Endodermal cell (in vitro differentiated cells): ENCODE data around the gene TMEM108. TPM values are rescaled to one million over a fixed set of nuclear protein-coding genes. Genes with fewer than 3 reads are reported as not detected.

Experiments used
- DNase-seq: peaks from one replicate; pipeline ENCODE4 v3.0.0-alpha.2; 2017
- H3K27ac ChIP-seq: 2 replicates; pipeline ENCODE4 v1.5.1; 2013; ENCODE audit warnings: mild to moderate bottlenecking, low read depth, low read length, moderate library complexity
- H3K27me3 ChIP-seq: 2 replicates; pipeline ENCODE4 v1.6.1; 2013; ENCODE audit warnings: mild to moderate bottlenecking, low read length, moderate library complexity; ENCODE audit not compliant: insufficient read depth, control insufficient read depth, poor library complexity, severe bottlenecking
- H3K36me3 ChIP-seq: 2 replicates; pipeline ENCODE4 v1.7.0; 2013; ENCODE audit warnings: mild to moderate bottlenecking, low read length, moderate library complexity; ENCODE audit not compliant: control insufficient read depth, insufficient read depth
- H3K4me1 ChIP-seq: one replicate; pipeline ENCODE4 v1.7.0; 2013; ENCODE audit warnings: low read length; ENCODE audit not compliant: control insufficient read depth, insufficient read depth
- H3K4me3 ChIP-seq: 2 replicates; pipeline ENCODE4 v1.5.1; 2013; ENCODE audit warnings: mild to moderate bottlenecking, low read length, moderate library complexity
- H3K9ac ChIP-seq: 2 replicates; pipeline ENCODE4 v1.6.1; 2013; ENCODE audit warnings: mild to moderate bottlenecking, low read length, moderate library complexity; ENCODE audit not compliant: poor library complexity, severe bottlenecking; ENCODE audit errors: extremely low read depth
- H3K9me3 ChIP-seq: 2 replicates; pipeline ENCODE4 v1.6.1; 2013; ENCODE audit warnings: mild to moderate bottlenecking, low read length, moderate library complexity; ENCODE audit not compliant: control insufficient read depth
- H3K27ac Mint-ChIP-seq: 2 replicates; pipeline ENCODE4 v1.8.0; 2020; ENCODE audit warnings: mixed read lengths
- H3K27me3 Mint-ChIP-seq: 2 replicates; pipeline ENCODE4 v1.8.0; 2021; ENCODE audit warnings: mild to moderate bottlenecking, mixed read lengths; ENCODE audit not compliant: insufficient read depth
- H3K36me3 Mint-ChIP-seq: 2 replicates; pipeline ENCODE4 v1.8.0; 2020; ENCODE audit warnings: low read depth, mixed read lengths
- H3K4me1 Mint-ChIP-seq: 2 replicates; pipeline ENCODE4 v1.8.0; 2020; ENCODE audit warnings: mixed read lengths
- H3K4me3 Mint-ChIP-seq: 2 replicates; pipeline ENCODE4 v1.8.0; 2020; ENCODE audit warnings: mild to moderate bottlenecking, moderate library complexity, mixed read lengths
- H3K9me3 Mint-ChIP-seq: 2 replicates; pipeline ENCODE4 v1.8.0; 2020; ENCODE audit warnings: mild to moderate bottlenecking, mixed read lengths
- WGBS, 2 experiments: methylation state at CpG; one replicate each; pipeline versions ENCODE4 v1.1.5 to v1.1.7; 2013; ENCODE audit warnings: missing lambda C conversion rate in 2 of 2, mixed read lengths in 1 of 2; ENCODE audit not compliant: insufficient coverage in 1 of 2, insufficient read length in 1 of 2; 5-methylcytosine and 5-hydroxymethylcytosine counted together
- total RNA-seq, 2 donors: library from RNA; stranded (reverse); fragmentation: NEBNext Ultra II Directional in 1 of 2; extraction: Animal tissue kit (Norgen Biotek cat#: 25700) in 1 of 2; gene quantifications; 2 replicates in 1 of 2; 3 replicates in 1 of 2; pipeline ENCODE4 v1.2.1, GENCODE V29; 2021
- TF ChIP-seq, protein P1 (sequence below): fragments of 200-600 bp; sonication (generic); conservative IDR thresholded peaks from 2 replicates; pipeline ENCODE4 v1.5.0; 2021; ENCODE audit warnings: antibody characterized with exemption, mild to moderate bottlenecking

TMEM108 gene
- total RNA-seq, 2 donors from 2014 or later: 4.8 to 7.9 TPM

DNA sequence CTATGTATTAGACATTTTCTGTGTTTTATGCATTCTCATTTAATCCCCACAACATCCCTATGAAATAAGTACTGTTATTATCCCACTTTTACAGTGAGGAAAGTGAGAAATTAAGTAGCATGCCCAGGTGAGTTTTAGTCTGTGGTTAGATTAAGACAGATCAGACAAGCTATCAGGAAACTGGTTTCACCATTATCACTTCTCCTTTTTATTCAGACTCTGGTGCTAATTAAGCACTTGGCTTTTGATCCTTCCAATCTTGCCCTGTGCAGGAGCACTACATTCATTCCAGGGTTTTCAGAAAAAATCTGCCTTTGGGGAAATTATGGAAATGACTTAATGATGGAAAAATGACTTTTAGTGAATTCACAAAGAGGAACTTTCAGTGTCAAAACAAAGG, 115.2 kb downstream of the TMEM108 start:
- Histone ChIP-seq H3K4me1 (no peaks in the 10 kb centered on the region), H3K9me3 (peaks cover 4% of the 10 kb centered on the region), H3K36me3 (no peaks in the 10 kb centered on the region), H3K27ac (no peak overlapping the region), H3K4me3 (no peak overlapping the region), H3K9ac (no peak overlapping the region), H3K27me3 (no peaks in the 10 kb centered on the region)
- no peaks in the 10 kb centered on the region for H3K27me3 Mint-ChIP-seq
- no peaks in the 10 kb centered on the region for H3K36me3 Mint-ChIP-seq
- no peak for DNase-seq
- H3K9me3 Mint-ChIP-seq: peaks cover 4% of the 10 kb centered on the region
- H3K4me3 Mint-ChIP-seq: no peak overlapping the region
- H3K27ac Mint-ChIP-seq: no peak overlapping the region
- TF ChIP-seq, protein P1, sequence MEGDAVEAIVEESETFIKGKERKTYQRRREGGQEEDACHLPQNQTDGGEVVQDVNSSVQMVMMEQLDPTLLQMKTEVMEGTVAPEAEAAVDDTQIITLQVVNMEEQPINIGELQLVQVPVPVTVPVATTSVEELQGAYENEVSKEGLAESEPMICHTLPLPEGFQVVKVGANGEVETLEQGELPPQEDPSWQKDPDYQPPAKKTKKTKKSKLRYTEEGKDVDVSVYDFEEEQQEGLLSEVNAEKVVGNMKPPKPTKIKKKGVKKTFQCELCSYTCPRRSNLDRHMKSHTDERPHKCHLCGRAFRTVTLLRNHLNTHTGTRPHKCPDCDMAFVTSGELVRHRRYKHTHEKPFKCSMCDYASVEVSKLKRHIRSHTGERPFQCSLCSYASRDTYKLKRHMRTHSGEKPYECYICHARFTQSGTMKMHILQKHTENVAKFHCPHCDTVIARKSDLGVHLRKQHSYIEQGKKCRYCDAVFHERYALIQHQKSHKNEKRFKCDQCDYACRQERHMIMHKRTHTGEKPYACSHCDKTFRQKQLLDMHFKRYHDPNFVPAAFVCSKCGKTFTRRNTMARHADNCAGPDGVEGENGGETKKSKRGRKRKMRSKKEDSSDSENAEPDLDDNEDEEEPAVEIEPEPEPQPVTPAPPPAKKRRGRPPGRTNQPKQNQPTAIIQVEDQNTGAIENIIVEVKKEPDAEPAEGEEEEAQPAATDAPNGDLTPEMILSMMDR: no peak
- H3K4me1 Mint-ChIP-seq: peaks cover 9% of the 10 kb centered on the region

DNA sequence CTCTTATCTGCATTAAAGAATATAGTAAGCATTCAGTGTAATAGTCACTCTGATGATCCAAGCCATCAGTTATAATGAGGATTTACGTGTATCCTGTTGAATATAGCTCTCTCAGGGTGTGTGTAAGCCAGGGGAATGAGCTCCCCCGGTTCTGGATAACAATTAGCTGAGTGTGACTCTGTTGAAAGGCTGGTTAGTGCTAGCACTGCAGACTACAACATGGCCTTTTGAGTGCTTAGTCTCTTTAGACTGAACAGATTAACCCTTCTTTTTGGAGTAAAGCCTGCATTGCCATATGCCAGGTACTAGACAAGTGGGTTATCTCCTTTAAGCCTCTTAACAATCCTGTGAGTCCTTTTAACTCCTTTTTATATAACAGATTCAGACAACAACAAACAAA, 119.5 kb downstream of the TMEM108 start:
- Histone ChIP-seq H3K9me3 (peaks cover 4% of the 10 kb centered on the region), H3K4me3 (no peak overlapping the region), H3K9ac (no peak overlapping the region), H3K27ac (no peak overlapping the region), H3K4me1 (no peaks in the 10 kb centered on the region), H3K36me3 (no peaks in the 10 kb centered on the region), H3K27me3 (no peaks in the 10 kb centered on the region)
- no peak for DNase-seq
- H3K36me3 Mint-ChIP-seq: no peaks in the 10 kb centered on the region
- TF ChIP-seq, protein P1: no peak
- peaks cover 2% of the 10 kb centered on the region for H3K4me1 Mint-ChIP-seq
- 83 to 89% methylated on average over 1 to 2 of the region's 2 CpGs for WGBS, 2 experiments
- H3K4me3 Mint-ChIP-seq: no peak overlapping the region
- no peaks in the 10 kb centered on the region for H3K27me3 Mint-ChIP-seq
- peaks cover 4% of the 10 kb centered on the region for H3K9me3 Mint-ChIP-seq
- no peak overlapping the region for H3K27ac Mint-ChIP-seq

DNA sequence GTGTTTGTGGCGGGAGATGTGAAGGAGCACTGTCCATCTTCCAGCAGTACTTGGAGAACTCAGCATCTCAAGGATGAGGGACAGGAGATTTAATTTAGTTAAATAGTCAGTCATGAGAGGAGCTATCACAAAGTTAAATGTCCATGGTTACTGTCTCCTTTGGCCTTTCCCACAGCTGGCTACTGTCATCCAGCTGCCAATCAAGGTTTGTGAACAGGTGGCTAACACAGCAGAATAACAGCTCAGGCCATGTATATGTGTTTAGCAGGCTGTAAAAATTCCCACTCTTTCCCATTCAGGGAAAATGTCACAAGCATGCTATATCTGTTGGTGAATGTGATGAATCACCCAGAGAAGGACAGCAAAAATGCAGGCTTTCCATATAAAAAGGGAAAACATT, 120.5 kb downstream of the TMEM108 start:
- Mint-ChIP-seq H3K4me1 (no peaks in the 10 kb centered on the region), H3K27me3 (no peaks in the 10 kb centered on the region), H3K27ac (no peak overlapping the region), H3K36me3 (no peaks in the 10 kb centered on the region), H3K9me3 (peaks cover 4% of the 10 kb centered on the region), H3K4me3 (no peak overlapping the region)
- H3K4me3 ChIP-seq: no peak overlapping the region
- no peak for DNase-seq
- TF ChIP-seq, protein P1: no peak
- no peak overlapping the region for H3K9ac ChIP-seq
- no peaks in the 10 kb centered on the region for H3K4me1 ChIP-seq
- H3K9me3 ChIP-seq: peaks cover 4% of the 10 kb centered on the region
- no peaks in the 10 kb centered on the region for H3K27me3 ChIP-seq
- H3K27ac ChIP-seq: no peak overlapping the region
- WGBS, 2 experiments: 97% methylated on average over 1 of the region's 1 CpG; no CpG with 5 or more reads in 1 of the 2 experiments
- no peaks in the 10 kb centered on the region for H3K36me3 ChIP-seq
